ENCODE results near the gene FMNL2.

FMNL2 gene

GRCh38 chr2:152626911-152627339 is 292.0 kb downstream of the FMNL2 start:
- no peak overlapping the region for H3K4me3 ChIP-seq (ENCODE audit: low read depth, low read length)
- no peak for DNase-seq (ENCODE audit: low read depth)
- no peak for TF ChIP-seq CTCF (IDR thresholded peaks at IDR 0.05; ENCODE audit: insufficient read depth, low read depth, low read length, missing control alignments)

- DNase-seq (ENCODE audit: low read depth) = peak; percentile 55
- TF ChIP-seq CTCF (IDR thresholded peaks at IDR 0.05; ENCODE audit: insufficient read depth, low read depth, low read length, missing control alignments) = peak; percentile 57
- no peak overlapping the region for H3K4me3 ChIP-seq (ENCODE audit: low read depth, low read length)
Measured at GRCh38 chr2:152627351-152627957, 292.5 kb downstream of the FMNL2 start.

- no peak for TF ChIP-seq CTCF (IDR thresholded peaks at IDR 0.05; ENCODE audit: insufficient read depth, low read depth, low read length, missing control alignments)
- DNase-seq (ENCODE audit: low read depth) = no peak
Measured at GRCh38 chr2:152629202-152629601, 294.2 kb downstream of the FMNL2 start.

GRCh38 chr2:152630466-152630865 is 295.5 kb downstream of the FMNL2 start:
- no peak for DNase-seq (ENCODE audit: low read depth)
- no peak for TF ChIP-seq CTCF (IDR thresholded peaks at IDR 0.05; ENCODE audit: insufficient read depth, low read depth, low read length, missing control alignments)
- H3K4me3 ChIP-seq (ENCODE audit: low read depth, low read length) = no peak overlapping the region

More at GRCh38 chr2:152629202-152629601, 294.2 kb downstream of the FMNL2 start:
- H3K4me3 ChIP-seq (ENCODE audit: low read depth, low read length) = no peak overlapping the region

- no peak for TF ChIP-seq CTCF (IDR thresholded peaks at IDR 0.05; ENCODE audit: insufficient read depth, low read depth, low read length, missing control alignments)
- no peak overlapping the region for H3K4me3 ChIP-seq (ENCODE audit: low read depth, low read length)
- DNase-seq (ENCODE audit: low read depth) = no peak
Measured at GRCh38 chr2:152632736-152633135, 297.8 kb downstream of the FMNL2 start.

- TF ChIP-seq CTCF (IDR thresholded peaks at IDR 0.05; ENCODE audit: insufficient read depth, low read depth, low read length, missing control alignments) = peak; percentile 77
- no peak overlapping the region for H3K4me3 ChIP-seq (ENCODE audit: low read depth, low read length)
- DNase-seq (ENCODE audit: low read depth) = peak; percentile 73
Measured at GRCh38 chr2:152635635-152636298, 300.8 kb downstream of the FMNL2 start.
